Natural killer cell (primary cell): ENCODE results near the gene ANGPTL5. TPM values are rescaled to one million over a fixed set of nuclear protein-coding genes. Genes with fewer than 3 reads are reported as not detected.

Source experiments
- ATAC-seq, 3 donors: fragments of 150-1000 bp in 2 of 3; fragments of 200-7000 bp in 1 of 3; cut with Tn5 transposase; 1 replicate in 1 of 3; 2 replicates in 2 of 3; pipeline ENCODE4 v1.10.0; 2021; ENCODE audit warnings: mild to moderate bottlenecking in 2 of 3, moderate library complexity in 2 of 3
- DNase-seq, 2 donors: peaks; one replicate each; pipeline versions ENCODE4 v3.0.0 to v3.0.0-alpha.2; 2013 to 2021; ENCODE audit warnings: mixed read lengths in 1 of 2
- H3K27ac ChIP-seq: one replicate; pipeline ENCODE4 v1.5.1; 2013; ENCODE audit warnings: mild to moderate bottlenecking, low read length
- H3K27me3 ChIP-seq: one replicate; pipeline ENCODE4 v1.6.1; 2013; ENCODE audit warnings: low read length; ENCODE audit not compliant: control insufficient read depth, insufficient read depth
- H3K36me3 ChIP-seq: one replicate; pipeline ENCODE4 v1.6.1; 2013; ENCODE audit warnings: low read length; ENCODE audit not compliant: control insufficient read depth, insufficient read depth
- H3K4me1 ChIP-seq: one replicate; pipeline ENCODE4 v1.6.1; 2013; ENCODE audit warnings: low read length; ENCODE audit not compliant: control insufficient read depth, insufficient read depth
- H3K4me3 ChIP-seq: one replicate; pipeline ENCODE4 v1.5.1; 2013; ENCODE audit warnings: low read length
- H3K9me3 ChIP-seq: one replicate; pipeline ENCODE4 v1.6.1; 2013; ENCODE audit warnings: low read length; ENCODE audit not compliant: control insufficient read depth, insufficient read depth
- H3K27ac Mint-ChIP-seq, 2 donors: one replicate each; pipeline ENCODE4 v1.8.0; 2022; ENCODE audit warnings: mild to moderate bottlenecking in 2 of 2, mixed read lengths in 2 of 2, moderate library complexity in 1 of 2
- H3K27me3 Mint-ChIP-seq, 2 donors: one replicate each; pipeline ENCODE4 v1.8.0; 2022; ENCODE audit warnings: low read depth in 2 of 2, mixed read lengths in 2 of 2
- H3K36me3 Mint-ChIP-seq: one replicate; pipeline ENCODE4 v1.8.0; 2022; ENCODE audit warnings: mixed read lengths
- H3K4me1 Mint-ChIP-seq, 2 donors: one replicate each; pipeline ENCODE4 v1.8.0; 2022; ENCODE audit warnings: mixed read lengths in 2 of 2
- H3K4me3 Mint-ChIP-seq: one replicate; pipeline ENCODE4 v1.8.0; 2022; ENCODE audit warnings: mild to moderate bottlenecking, moderate library complexity, mixed read lengths
- H3K9me3 Mint-ChIP-seq, 2 donors: one replicate each; pipeline ENCODE4 v1.8.0; 2022; ENCODE audit warnings: mixed read lengths in 2 of 2
- CTCF ChIP-seq: fragments of 200-600 bp; IDR thresholded peaks from one replicate; pipeline ENCODE4 v1.8.0; 2022; ENCODE audit warnings: antibody characterized with exemption
- WGBS: methylation state at CpG from one replicate; pipeline ENCODE4 v1.1.7; 2013; ENCODE audit warnings: missing lambda C conversion rate; ENCODE audit not compliant: insufficient coverage; 5-methylcytosine and 5-hydroxymethylcytosine counted together
- intact Hi-C: fragments of 100-400 bp; cut with micrococcal nuclease; formaldehyde crosslinking; loops from one replicate; pipeline ENCODE4 v1.14.2; 2022
- total RNA-seq, 4 donors: library from RNA; stranded (reverse); fragments of 120-200 nt in 1 of 4; gene quantifications; one replicate each; pipeline versions ENCODE4 v1.2.3 to v1.2.4, GENCODE V29; 2013 to 2022

The ANGPTL5 gene
- total RNA-seq, 3 donors from 2014 or later (not counting 1 experiment from before 2014, with no cell fraction given) = not detected

- 91% methylated on average over 3 of the region's 3 CpGs for WGBS
- H3K27ac ChIP-seq = no peak overlapping the region
- H3K9me3 ChIP-seq = no peaks in the 10 kb centered on the region
- intact Hi-C loops = no loop called here
- H3K4me1 ChIP-seq = no peaks in the 10 kb centered on the region
- no peaks in the 10 kb centered on the region for H3K4me1 Mint-ChIP-seq
- H3K36me3 Mint-ChIP-seq = no peaks in the 10 kb centered on the region
- no peaks in the 10 kb centered on the region for H3K27me3 Mint-ChIP-seq
- no peak for DNase-seq
- H3K27me3 ChIP-seq = no peaks in the 10 kb centered on the region
- no peak overlapping the region for H3K4me3 ChIP-seq
- no peaks in the 10 kb centered on the region for H3K9me3 Mint-ChIP-seq
- peaks cover 5% of the 10 kb centered on the region for H3K36me3 ChIP-seq
- TF ChIP-seq CTCF = no peak
- ATAC-seq = no peak
- no peak overlapping the region for H3K4me3 Mint-ChIP-seq
- no peak overlapping the region for H3K27ac Mint-ChIP-seq
These were observed 39.0 kb upstream of the ANGPTL5 start for GRCh38 chr11:101955278-101955677.

GRCh38 chr11:101949680-101950220 lies 33.4 kb upstream of the ANGPTL5 start:
- no peaks in the 10 kb centered on the region for H3K27me3 Mint-ChIP-seq
- H3K36me3 Mint-ChIP-seq = no peaks in the 10 kb centered on the region
- no peak for TF ChIP-seq CTCF
- H3K4me1 Mint-ChIP-seq = no peaks in the 10 kb centered on the region
- WGBS = no CpG with 5 or more reads among the region's 1 CpG
- no peak for DNase-seq
- H3K36me3 ChIP-seq = peaks cover 2% of the 10 kb centered on the region
- no peaks in the 10 kb centered on the region for H3K9me3 ChIP-seq
- H3K4me3 ChIP-seq = no peak overlapping the region
- no peak for ATAC-seq
- H3K9me3 Mint-ChIP-seq = no peaks in the 10 kb centered on the region
- no peaks in the 10 kb centered on the region for H3K27me3 ChIP-seq
- intact Hi-C loops = no loop called here
- no peak overlapping the region for H3K27ac ChIP-seq
- no peaks in the 10 kb centered on the region for H3K4me1 ChIP-seq
- H3K27ac Mint-ChIP-seq = no peak overlapping the region
- H3K4me3 Mint-ChIP-seq = no peak overlapping the region

GRCh38 chr11:101945448-101945847 lies 29.1 kb upstream of the ANGPTL5 start:
- no peaks in the 10 kb centered on the region for H3K27me3 Mint-ChIP-seq
- H3K36me3 ChIP-seq = peaks cover 2% of the 10 kb centered on the region
- H3K27ac ChIP-seq = no peak overlapping the region
- no peak for TF ChIP-seq CTCF
- H3K36me3 Mint-ChIP-seq = no peaks in the 10 kb centered on the region
- no peaks in the 10 kb centered on the region for H3K27me3 ChIP-seq
- ATAC-seq (no peak), DNase-seq (no peak)
- no peak overlapping the region for H3K4me3 ChIP-seq
- no peak overlapping the region for H3K4me3 Mint-ChIP-seq
- no peaks in the 10 kb centered on the region for H3K4me1 ChIP-seq
- no peaks in the 10 kb centered on the region for H3K9me3 ChIP-seq
- intact Hi-C loops = no loop called here
- H3K27ac Mint-ChIP-seq = no peak overlapping the region
- WGBS = 93% methylated on average over 3 of the region's 4 CpGs
- H3K4me1 Mint-ChIP-seq = peaks cover 8 to 12% of the 10 kb centered on the region in 2 donors
- H3K9me3 Mint-ChIP-seq = no peaks in the 10 kb centered on the region

- Mint-ChIP-seq H3K9me3 (no peaks in the 10 kb centered on the region), H3K4me3 (no peak overlapping the region), H3K27me3 (no peaks in the 10 kb centered on the region), H3K27ac (no peak overlapping the region), H3K4me1 (peaks cover 8 to 12% of the 10 kb centered on the region in 2 donors), H3K36me3 (no peaks in the 10 kb centered on the region)
- H3K27me3 ChIP-seq = no peaks in the 10 kb centered on the region
- intact Hi-C loops = no loop called here
- no peaks in the 10 kb centered on the region for H3K9me3 ChIP-seq
- DNase-seq = no peak
- peaks cover 2% of the 10 kb centered on the region for H3K36me3 ChIP-seq
- H3K27ac ChIP-seq = no peak overlapping the region
- TF ChIP-seq CTCF = no peak
- H3K4me3 ChIP-seq = no peak overlapping the region
- 87% methylated on average over 2 of the region's 2 CpGs for WGBS
- H3K4me1 ChIP-seq = no peaks in the 10 kb centered on the region
- ATAC-seq = no peak
These were observed 28.6 kb upstream of the ANGPTL5 start for GRCh38 chr11:101944923-101945322.
